Activated B cell treated with CpG ODN at 0.5 μM for 24 hours (primary cell): Measurements from ENCODE around the gene NLRC5. TPM values are rescaled to one million over a fixed set of nuclear protein-coding genes. Genes with fewer than 3 reads are reported as not detected.

Experiments
- ATAC-seq: fragments of 200-7000 bp; cut with Tn5 transposase; one replicate; pipeline ENCODE4 v1.10.0; 2021; ENCODE audit warnings: low read depth, mild to moderate bottlenecking, moderate library complexity
- CTCF ChIA-PET: fragments of 350-600 bp; sonication (Branson Sonifier 250); formaldehyde crosslinking; loops from one replicate; lab custom pipeline; 2021; ENCODE audit warnings: antibody characterized with exemption; lab: Charles Lee
- POLR2A ChIA-PET: fragments of 350-600 bp; sonication (Branson Sonifier 250); formaldehyde crosslinking; loops from one replicate; lab custom pipeline; 2021; ENCODE audit warnings: antibody characterized with exemption; lab: Charles Lee
- DNase-seq: peaks from one replicate; pipeline ENCODE4 v3.0.0; 2022
- H3K27ac Mint-ChIP-seq: one replicate; pipeline ENCODE4 v1.8.0; 2020; ENCODE audit warnings: mixed read lengths
- H3K27me3 Mint-ChIP-seq: one replicate; pipeline ENCODE4 v1.8.0; 2021; ENCODE audit warnings: mixed read lengths
- H3K36me3 Mint-ChIP-seq: one replicate; pipeline ENCODE4 v1.8.0; 2021; ENCODE audit warnings: low read depth, mixed read lengths
- H3K4me1 Mint-ChIP-seq: one replicate; pipeline ENCODE4 v1.8.0; 2021; ENCODE audit warnings: mixed read lengths
- H3K4me3 Mint-ChIP-seq: one replicate; pipeline ENCODE4 v1.8.0; 2020; ENCODE audit warnings: mild to moderate bottlenecking, mixed read lengths
- H3K9me3 Mint-ChIP-seq: one replicate; pipeline ENCODE4 v1.8.0; 2020; ENCODE audit warnings: mixed read lengths
- intact Hi-C: fragments of 100-400 bp; cut with micrococcal nuclease; formaldehyde crosslinking; loops from one replicate; pipeline ENCODE4 v1.15.1; 2024
- total RNA-seq: library from RNA; stranded (reverse); gene quantifications from 2 replicates; pipeline ENCODE4 v1.2.3, GENCODE V29; 2022
- TF ChIP-seq, protein P1 (sequence below): fragments of 200-600 bp; IDR thresholded peaks from one replicate; pipeline ENCODE4 v1.8.0; 2022; ENCODE audit warnings: antibody characterized with exemption, mild to moderate bottlenecking

The NLRC5 gene
- total RNA-seq, 1 donor from 2014 or later: 372 TPM

GRCh38 chr16:56965149-56966092 lies 23.9 kb upstream of the NLRC5 start:
- DNase-seq: no peak
- no peaks in the 10 kb centered on the region for H3K9me3 Mint-ChIP-seq
- TF ChIP-seq, protein P1, sequence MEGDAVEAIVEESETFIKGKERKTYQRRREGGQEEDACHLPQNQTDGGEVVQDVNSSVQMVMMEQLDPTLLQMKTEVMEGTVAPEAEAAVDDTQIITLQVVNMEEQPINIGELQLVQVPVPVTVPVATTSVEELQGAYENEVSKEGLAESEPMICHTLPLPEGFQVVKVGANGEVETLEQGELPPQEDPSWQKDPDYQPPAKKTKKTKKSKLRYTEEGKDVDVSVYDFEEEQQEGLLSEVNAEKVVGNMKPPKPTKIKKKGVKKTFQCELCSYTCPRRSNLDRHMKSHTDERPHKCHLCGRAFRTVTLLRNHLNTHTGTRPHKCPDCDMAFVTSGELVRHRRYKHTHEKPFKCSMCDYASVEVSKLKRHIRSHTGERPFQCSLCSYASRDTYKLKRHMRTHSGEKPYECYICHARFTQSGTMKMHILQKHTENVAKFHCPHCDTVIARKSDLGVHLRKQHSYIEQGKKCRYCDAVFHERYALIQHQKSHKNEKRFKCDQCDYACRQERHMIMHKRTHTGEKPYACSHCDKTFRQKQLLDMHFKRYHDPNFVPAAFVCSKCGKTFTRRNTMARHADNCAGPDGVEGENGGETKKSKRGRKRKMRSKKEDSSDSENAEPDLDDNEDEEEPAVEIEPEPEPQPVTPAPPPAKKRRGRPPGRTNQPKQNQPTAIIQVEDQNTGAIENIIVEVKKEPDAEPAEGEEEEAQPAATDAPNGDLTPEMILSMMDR: no peak
- peak overlapping the region; percentile 2 for H3K4me3 Mint-ChIP-seq
- H3K27ac Mint-ChIP-seq: peak overlapping the region; percentile 84
- H3K36me3 Mint-ChIP-seq: no peaks in the 10 kb centered on the region
- CTCF ChIA-PET: interaction anchor here (0.5 to 6.9 kb wide), 28 partner anchors 11 to 294 kb away, joined by 3 to 108 read pairs (median 6); partner anchors contain the start of genes CPNE2 and NLRC5
- peaks cover 29% of the 10 kb centered on the region for H3K4me1 Mint-ChIP-seq
- intact Hi-C loops: loop anchor here (10.0 kb wide), 1 partner anchor 449 kb away; no protein-coding TSS in a partner anchor
- no peaks in the 10 kb centered on the region for H3K27me3 Mint-ChIP-seq
- POLR2A ChIA-PET: interaction anchor here (0.6 to 12.4 kb wide), 17 partner anchors 9 to 220 kb away, joined by 3 to 233 read pairs (median 4); partner anchors contain the start of genes NLRC5, PSME3IP1 and RSPRY1
- ATAC-seq: peak; percentile 56

GRCh38 chr16:56966093-56966475 lies 23.3 kb upstream of the NLRC5 start:
- no peak overlapping the region for H3K4me3 Mint-ChIP-seq
- intact Hi-C loops: loop anchor here (10.0 kb wide), 1 partner anchor 449 kb away; no protein-coding TSS in a partner anchor

DNA sequence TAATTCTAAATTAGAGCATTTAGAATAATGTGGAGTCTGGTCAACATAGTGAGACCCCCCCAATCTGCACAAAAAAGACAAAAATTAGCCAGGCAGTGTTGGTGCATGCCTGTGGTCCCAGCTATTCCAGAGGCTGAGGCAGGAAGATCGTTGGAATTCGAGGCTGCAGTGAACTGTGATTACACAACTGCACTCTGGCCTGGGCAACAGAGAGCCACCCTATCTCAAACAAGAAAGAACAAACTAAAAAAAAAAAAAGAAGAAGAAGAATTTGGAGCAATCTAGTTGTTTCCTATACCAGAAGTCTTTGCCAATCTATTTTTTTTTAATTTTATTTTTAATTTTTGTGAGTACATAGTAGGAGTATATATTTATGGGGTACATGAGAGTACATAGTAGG lies 21.6 kb upstream of the NLRC5 start:
- CTCF ChIA-PET: interaction anchor here (6.9 kb wide), 2 partner anchors 74 to 78 kb away, joined by 53 to 108 read pairs; no protein-coding TSS in a partner anchor

More at GRCh38 chr16:56966093-56966475, 23.3 kb upstream of the NLRC5 start:
- Mint-ChIP-seq H3K4me1 (peaks cover 36% of the 10 kb centered on the region), H3K27ac (peak overlapping the region; percentile 84), H3K27me3 (no peaks in the 10 kb centered on the region), H3K9me3 (no peaks in the 10 kb centered on the region), H3K36me3 (no peaks in the 10 kb centered on the region)
- ATAC-seq (no peak), DNase-seq (no peak)
- ChIA-PET POLR2A (interaction anchor here (0.7 to 12.4 kb wide), 15 partner anchors 10 to 220 kb away, joined by 3 to 233 read pairs (median 4); partner anchors contain the start of genes NLRC5, PSME3IP1 and RSPRY1), CTCF (interaction anchor here (1.2 to 6.9 kb wide), 17 partner anchors 10 to 127 kb away, joined by 3 to 108 read pairs (median 7); partner anchors contain the start of genes CPNE2 and NLRC5)
- TF ChIP-seq, protein P1: no peak

DNA sequence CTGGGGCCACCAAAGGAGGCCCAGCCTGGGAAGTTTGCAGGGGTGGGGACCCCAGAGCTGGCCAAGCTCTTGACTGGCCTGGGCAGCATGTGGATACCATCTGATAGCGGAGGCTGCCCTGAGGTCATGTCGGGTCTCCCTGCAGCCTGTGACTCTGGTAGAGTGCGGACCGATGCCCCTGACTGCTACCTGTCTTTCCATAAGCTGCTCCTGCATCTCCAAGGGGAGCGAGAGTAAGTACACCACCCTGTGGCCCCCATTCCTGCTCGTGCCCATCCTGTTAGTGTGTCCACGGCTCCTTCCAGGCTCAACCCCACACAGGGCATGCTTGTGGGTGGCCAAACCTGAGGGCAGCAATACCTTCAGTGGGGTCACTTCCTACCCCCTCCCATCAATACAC lies 19.6 kb upstream of the NLRC5 start:
- TF ChIP-seq, protein P1: no peak
- Mint-ChIP-seq H3K4me3 (no peak overlapping the region), H3K36me3 (no peaks in the 10 kb centered on the region), H3K27me3 (no peaks in the 10 kb centered on the region), H3K9me3 (no peaks in the 10 kb centered on the region), H3K27ac (peak overlapping the region; percentile 3), H3K4me1 (peaks cover 66% of the 10 kb centered on the region)
- intact Hi-C loops: loop anchor here (2.0 to 10.0 kb wide), 2 partner anchors 31 to 445 kb away; no protein-coding TSS in a partner anchor
- ATAC-seq (no peak), DNase-seq (no peak)
- POLR2A ChIA-PET: interaction anchor here (1.2 to 12.4 kb wide), 8 partner anchors 15 to 101 kb away, joined by 3 to 233 read pairs (median 18); partner anchors contain the start of gene NLRC5
- CTCF ChIA-PET: interaction anchor here (1.3 to 3.1 kb wide), 5 partner anchors 19 to 115 kb away, joined by 4 to 20 read pairs (median 4); partner anchors contain the start of gene NLRC5

More for the DNA sequence above, 21.6 kb upstream of the NLRC5 start:
- Mint-ChIP-seq H3K4me3 (no peak overlapping the region), H3K27ac (no peak overlapping the region), H3K36me3 (no peaks in the 10 kb centered on the region), H3K27me3 (no peaks in the 10 kb centered on the region), H3K9me3 (no peaks in the 10 kb centered on the region), H3K4me1 (peaks cover 52% of the 10 kb centered on the region)
- POLR2A ChIA-PET: interaction anchor here (0.8 to 12.4 kb wide), 7 partner anchors 17 to 103 kb away, joined by 3 to 233 read pairs (median 6); partner anchors contain the start of genes NLRC5 and SLC12A3
- TF ChIP-seq, protein P1: no peak
- DNase-seq (no peak), ATAC-seq (no peak)
- intact Hi-C loops: loop anchor here (10.0 kb wide), 1 partner anchor 447 kb away; no protein-coding TSS in a partner anchor
